Large intestine (tissue), 3 donors: ENCODE measurements around the gene AGT. TPM values are rescaled to one million over a fixed set of nuclear protein-coding genes. Genes with fewer than 3 reads are reported as not detected.
"Not testable (repeated sequence)": the region's sequence is repeated elsewhere in the genome, so short reads cannot be mapped to it uniquely, and the experiment has no call there.

Experiments
- DNase-seq, 2 donors: peaks; one replicate each; pipeline versions ENCODE4 v3.0.0 to v3.0.0-alpha.2; 2013
- H3K27ac ChIP-seq: one replicate; pipeline ENCODE4 v1.5.1; 2013; ENCODE audit warnings: low read length
- H3K27me3 ChIP-seq: 2 replicates; pipeline ENCODE4 v1.6.1; 2013; ENCODE audit warnings: low read length; ENCODE audit not compliant: control insufficient read depth, insufficient read depth
- H3K36me3 ChIP-seq: 2 replicates; pipeline ENCODE4 v1.6.1; 2013; ENCODE audit warnings: low read length; ENCODE audit not compliant: control insufficient read depth, insufficient read depth
- H3K4me1 ChIP-seq: one replicate; pipeline ENCODE4 v1.6.1; 2013; ENCODE audit warnings: low read length; ENCODE audit not compliant: control insufficient read depth, insufficient read depth
- H3K4me3 ChIP-seq: one replicate; pipeline ENCODE4 v1.5.1; 2013; ENCODE audit warnings: low read length
- H3K9me3 ChIP-seq: one replicate; pipeline ENCODE4 v1.6.1; 2013; ENCODE audit warnings: mild to moderate bottlenecking, low read depth, low read length, moderate library complexity; ENCODE audit not compliant: control insufficient read depth
- WGBS: methylation state at CpG from one replicate; pipeline ENCODE4 v1.1.5; 2013; ENCODE audit warnings: low lambda C conversion rate; ENCODE audit not compliant: insufficient coverage; 5-methylcytosine and 5-hydroxymethylcytosine counted together
- polyA plus RNA-seq: library from polyadenylated mRNA; unstranded; fragments of 120-200 nt; gene quantifications from one replicate; pipeline ENCODE4 v1.2.1, GENCODE V29; 2013

The AGT gene
- polyA plus RNA-seq, 1 donor: 191 TPM

GRCh38 chr1:230677200-230677599, 36.7 kb downstream of the AGT start:
- Histone ChIP-seq H3K4me3 (no peak overlapping the region), H3K4me1 (no peaks in the 10 kb centered on the region), H3K27me3 (no peaks in the 10 kb centered on the region), H3K36me3 (peaks cover 51% of the 10 kb centered on the region), H3K9me3 (no peaks in the 10 kb centered on the region), H3K27ac (no peak overlapping the region)
- DNase-seq: no peak
- WGBS: no CpG with 5 or more reads among the region's 1 CpG

- Histone ChIP-seq H3K4me1 (no peaks in the 10 kb centered on the region), H3K9me3 (no peaks in the 10 kb centered on the region), H3K4me3 (no peak overlapping the region), H3K27me3 (no peaks in the 10 kb centered on the region), H3K27ac (no peak overlapping the region), H3K36me3 (peaks cover 57% of the 10 kb centered on the region)
- WGBS: 100% methylated on average over 2 of the region's 2 CpGs
- no peak for DNase-seq
Observed at GRCh38 chr1:230674581-230674980, 39.3 kb downstream of the AGT start.

- H3K27me3 ChIP-seq: no peaks in the 10 kb centered on the region
- WGBS: 93% methylated on average over 2 of the region's 8 CpGs
- no peaks in the 10 kb centered on the region for H3K4me1 ChIP-seq
- H3K9me3 ChIP-seq: no peaks in the 10 kb centered on the region
- peaks cover 68% of the 10 kb centered on the region for H3K36me3 ChIP-seq
- no peak overlapping the region for H3K27ac ChIP-seq
- no peak overlapping the region for H3K4me3 ChIP-seq
- DNase-seq: no peak
Observed at GRCh38 chr1:230669543-230669942, 44.4 kb downstream of the AGT start.

GRCh38 chr1:230668227-230668626, 45.7 kb downstream of the AGT start:
- Histone ChIP-seq H3K4me1 (no peaks in the 10 kb centered on the region), H3K4me3 (no peak overlapping the region), H3K36me3 (peaks cover 70% of the 10 kb centered on the region), H3K9me3 (no peaks in the 10 kb centered on the region), H3K27me3 (no peaks in the 10 kb centered on the region), H3K27ac (no peak overlapping the region)
- no CpG with 5 or more reads among the region's 6 CpGs for WGBS
- DNase-seq: no peak

- Histone ChIP-seq H3K27ac (no peak overlapping the region), H3K9me3 (no peaks in the 10 kb centered on the region), H3K4me1 (no peaks in the 10 kb centered on the region), H3K36me3 (peaks cover 40% of the 10 kb centered on the region), H3K27me3 (no peaks in the 10 kb centered on the region), H3K4me3 (no peak overlapping the region)
- WGBS: 93% methylated on average over 3 of the region's 4 CpGs
- DNase-seq: no peak
Observed at GRCh38 chr1:230661976-230662375, 51.9 kb downstream of the AGT start.

GRCh38 chr1:230658691-230659090, 55.2 kb downstream of the AGT start:
- Histone ChIP-seq H3K4me3 (no peak overlapping the region), H3K4me1 (no peaks in the 10 kb centered on the region), H3K27me3 (no peaks in the 10 kb centered on the region), H3K27ac (no peak overlapping the region), H3K36me3 (peaks cover 14% of the 10 kb centered on the region), H3K9me3 (no peaks in the 10 kb centered on the region)
- no CpG with 5 or more reads among the region's 2 CpGs for WGBS
- no peak for DNase-seq

- H3K4me1 ChIP-seq, H3K4me3 ChIP-seq, H3K27me3 ChIP-seq, H3K9me3 ChIP-seq, H3K27ac ChIP-seq, DNase-seq: not testable (repeated sequence)
- H3K36me3 ChIP-seq: peaks cover 14% of the 10 kb centered on the region
- no CpG with 5 or more reads among the region's 1 CpG for WGBS
Observed at GRCh38 chr1:230658103-230658502, 55.8 kb downstream of the AGT start.

GRCh38 chr1:230656719-230657118, 57.2 kb downstream of the AGT start:
- H3K27me3 ChIP-seq, DNase-seq, H3K9me3 ChIP-seq, H3K4me1 ChIP-seq, H3K4me3 ChIP-seq, H3K27ac ChIP-seq: not testable (repeated sequence)
- H3K36me3 ChIP-seq: peaks cover 11% of the 10 kb centered on the region
- WGBS: no CpG with 5 or more reads among the region's 1 CpG

Other genes with a start within 250 kb of the AGT start
- 32.7 TPM for gene COG2, start 71.6 kb downstream of the AGT start, polyA plus RNA-seq
- gene CAPN9, start 33.3 kb upstream of the AGT start, polyA plus RNA-seq: 13.5 TPM
- 36.5 TPM for gene C1orf198, start 154.4 kb upstream of the AGT start, polyA plus RNA-seq